ENCODE measurements around the gene CALML4.

The CALML4 gene

GRCh38 chr15:68143785-68144184 lies 61.3 kb downstream of the CALML4 start:
- DNase-seq (ENCODE audit: low spot score): no peak

- DNase-seq (ENCODE audit: low spot score): no peak
These were observed 62.0 kb downstream of the CALML4 start for GRCh38 chr15:68143129-68143528.
